HepG2 (cell line): ENCODE measurements around the gene IQCC. TPM values are rescaled to one million over a fixed set of nuclear protein-coding genes. Genes with fewer than 3 reads are reported as not detected.

Experiments
- ATAC-seq: fragments of 200-7000 bp; cut with Tn5 transposase; 3 replicates; pipeline ENCODE4 v1.9.1; 2020; ENCODE audit warnings: mild to moderate bottlenecking, moderate library complexity
- BruUV-seq: library from RNA; stranded (reverse); fragments of 400-500 nt; replicated peaks from 2 replicates; lab custom pipeline; 2021; lab: Mats Ljungman, UMichigan
- CTCF ChIA-PET: fragments of 300-600 bp; formaldehyde crosslinking; extraction: SDS; loops from one replicate; lab custom pipeline; 2021; ENCODE audit warnings: low total read pairs, inconsistent platforms, low intra/inter-chr PET ratio; lab: Yijun Ruan, JAX
- POLR2A ChIA-PET: fragments of 350-600 bp; sonication (Branson Sonifier 250); formaldehyde crosslinking; loops from one replicate; lab custom pipeline; 2020; ENCODE audit warnings: antibody characterized with exemption, inconsistent platforms; lab: Yijun Ruan, JAX
- DNase-seq: peaks from one replicate; pipeline ENCODE4 v3.0.0-alpha.2; 2015; ENCODE audit warnings: low spot score
- FAIRE-seq: peaks from 3 replicates; lab custom pipeline; 2011; peaks lifted over from hg19 to GRCh38; lab: Jason Lieb, UNC
- H2AFZ ChIP-seq: one replicate; pipeline ENCODE4 v1.6.1; 2011; ENCODE audit warnings: low read length, inconsistent platforms
- H3K27ac ChIP-seq: fragments of 300-600 bp; 3 replicates; pipeline ENCODE4 v1.8.0; 2011; ENCODE audit warnings: mixed run types, mild to moderate bottlenecking, mixed read lengths, low read length, inconsistent platforms; ENCODE audit not compliant: insufficient read depth; ENCODE audit errors: extremely low read length
- H3K27me3 ChIP-seq, 2 experiments: fragments of 200-600 bp in 1 of 2; 2 replicates in 1 of 2; 3 replicates in 1 of 2; pipeline versions ENCODE4 v1.6.0 to v1.8.0; 2011; ENCODE audit warnings: low read length in 2 of 2, mild to moderate bottlenecking in 2 of 2, moderate library complexity in 2 of 2, inconsistent platforms in 1 of 2; ENCODE audit not compliant: insufficient read depth in 2 of 2, control insufficient read depth in 1 of 2
- H3K36me3 ChIP-seq, 2 experiments: fragments of 200-600 bp in 1 of 2; replicated peaks in 1 of 2; 2 replicates in 1 of 2; 3 replicates in 1 of 2; pipeline versions ENCODE4 v1.5.1 to v1.8.0; 2011; ENCODE audit warnings: low read length in 2 of 2, inconsistent platforms in 1 of 2; ENCODE audit not compliant: insufficient read depth in 2 of 2, control insufficient read depth in 1 of 2
- H3K4me1 ChIP-seq: 2 replicates; pipeline ENCODE4 v1.5.1; 2012; ENCODE audit warnings: low read length, inconsistent platforms; ENCODE audit not compliant: insufficient read depth
- H3K4me2 ChIP-seq: 2 replicates; pipeline ENCODE4 v1.6.0; 2011; ENCODE audit warnings: low read depth, low read length, inconsistent platforms
- H3K4me3 ChIP-seq, 3 experiments: fragments of 200-600 bp in 1 of 3; sonication (generic), shearing (Covaris generic) in 1 of 3; replicated peaks in 1 of 3; 2 replicates each; pipeline ENCODE4 v1.5.1; 2011 to 2016; ENCODE audit warnings: low read length in 3 of 3, inconsistent platforms in 2 of 3, low read depth in 2 of 3, mild to moderate bottlenecking in 2 of 3, control low read depth in 1 of 3, mixed read lengths in 1 of 3; ENCODE audit not compliant: insufficient read depth in 1 of 3
- H3K79me2 ChIP-seq: one replicate; pipeline ENCODE4 v1.6.1; 2011; ENCODE audit warnings: low read length, inconsistent platforms; ENCODE audit not compliant: insufficient read depth
- H3K9ac ChIP-seq: 2 replicates; pipeline ENCODE4 v1.6.0; 2011; ENCODE audit warnings: mild to moderate bottlenecking, low read depth, low read length, inconsistent platforms; ENCODE audit not compliant: insufficient read depth
- H3K9me3 ChIP-seq: 2 replicates; pipeline ENCODE4 v1.5.1; 2012; ENCODE audit warnings: mild to moderate bottlenecking, low read length
- H4K20me1 ChIP-seq: 2 replicates; pipeline ENCODE4 v1.6.0; 2011; ENCODE audit warnings: inconsistent platforms, mild to moderate bottlenecking, low read length, moderate library complexity; ENCODE audit not compliant: insufficient read depth
- AGO1 ChIP-seq: fragments of 200-400 bp; formaldehyde crosslinking; IDR thresholded peaks from 2 replicates; pipeline ENCODE4 v1.6.1; 2017; ENCODE audit warnings: mild to moderate bottlenecking, low read depth, low read length, moderate library complexity; ENCODE audit not compliant: poor library complexity, severe bottlenecking
- AKNA ChIP-seq: sonication (generic); formaldehyde crosslinking; IDR thresholded peaks from 2 replicates; pipeline ENCODE4 v1.4.0; 2020; ENCODE audit warnings: missing genetic modification reagents, borderline replicate concordance
- ATF7 ChIP-seq, 2 experiments: fragments of 450-650 bp in 1 of 2; sonication (generic) in 1 of 2; formaldehyde crosslinking in 1 of 2; IDR thresholded peaks; 2 replicates each; pipeline versions ENCODE4 v1.4.0 to v1.6.1; 2016 to 2020; ENCODE audit warnings: antibody characterized with exemption in 1 of 2, mild to moderate bottlenecking in 1 of 2, missing genetic modification reagents in 1 of 2
- ESRRA ChIP-seq: sonication (generic); formaldehyde crosslinking; IDR thresholded peaks from 2 replicates; pipeline ENCODE4 v1.5.1; 2020; ENCODE audit warnings: mild to moderate bottlenecking, low read depth, missing genetic modification reagents
- MED13 ChIP-seq: sonication (generic); formaldehyde crosslinking; IDR thresholded peaks from 2 replicates; pipeline ENCODE4 v1.5.0; 2020; ENCODE audit warnings: missing genetic modification reagents
- MZF1 ChIP-seq: sonication (generic); formaldehyde crosslinking; IDR thresholded peaks from 2 replicates; pipeline ENCODE4 v1.8.1; 2023; ENCODE audit warnings: mild to moderate bottlenecking, missing genetic modification reagents, borderline replicate concordance
- NFIC ChIP-seq: IDR thresholded peaks from 2 replicates; pipeline ENCODE4 v1.6.1; 2012; ENCODE audit warnings: mild to moderate bottlenecking, low read length, inconsistent platforms
- ZBTB8A ChIP-seq: sonication (generic); formaldehyde crosslinking; IDR thresholded peaks from 2 replicates; pipeline ENCODE4 v1.4.0; 2020; ENCODE audit warnings: mild to moderate bottlenecking, low read depth, missing genetic modification reagents, borderline replicate concordance
- ZHX2 ChIP-seq, 2 experiments: sonication (generic) in 1 of 2; formaldehyde crosslinking in 1 of 2; IDR thresholded peaks; 2 replicates each; pipeline versions ENCODE4 v1.6.1 to v1.9.0; 2014 to 2022; ENCODE audit warnings: antibody characterized with exemption in 1 of 2, borderline replicate concordance in 1 of 2, inconsistent platforms in 1 of 2, low read depth in 1 of 2, missing genetic modification reagents in 1 of 2
- ZNF17 ChIP-seq: sonication (generic); formaldehyde crosslinking; IDR thresholded peaks from 2 replicates; pipeline ENCODE4 v1.5.0; 2020; ENCODE audit warnings: mild to moderate bottlenecking, missing genetic modification reagents
- WGBS: methylation state at CpG from one replicate; pipeline ENCODE4 v1.1.6; 2017; ENCODE audit warnings: low lambda C conversion rate; 5-methylcytosine and 5-hydroxymethylcytosine counted together
- in situ Hi-C: cut with HindIII; loops from 2 replicates; pipeline ENCODE4 v1.10.0; 2017; ENCODE audit warnings: low pct_unique_long_range_greater_than_20kb; ENCODE audit not compliant: extremely low pct_ligation_motif_present
- intact Hi-C: fragments of 100-400 bp; cut with micrococcal nuclease; formaldehyde crosslinking; loops from one replicate; pipeline ENCODE4 v1.10.0; 2022; ENCODE audit not compliant: unreplicated experiment
- polyA plus RNA-seq, 8 experiments: library from polyadenylated mRNA; depleted of rRNA in 3 of 8; stranded (reverse) in 7 of 8; unstranded in 1 of 8; fragments of >200 nt; fragmentation: Illumina TruSeq in 4 of 8; extraction: Trizol in 4 of 8; gene quantifications; 2 replicates each; pipeline versions ENCODE4 v1.2.1 to v1.2.3, GENCODE V29; 2011 to 2016; ENCODE audit warnings: low read depth in 4 of 8, missing spikeins in 1 of 8, mixed read lengths in 1 of 8; ENCODE audit not compliant: insufficient read depth in 1 of 8
- total RNA-seq, 5 experiments: library from RNA; depleted of rRNA; stranded (reverse); fragments of >200 nt; fragmentation: Illumina TruSeq; extraction: Trizol; gene quantifications; 2 replicates each; pipeline ENCODE4 v1.2.3, GENCODE V29; 2016; ENCODE audit warnings: low read depth in 1 of 5

The IQCC gene
- total and polyA plus RNA-seq, 2 of the 13 experiments (the other 11 are each of a cell fraction or from before 2014, with no cell fraction given) = 1.7 to 3.0 TPM

- Histone ChIP-seq H2AFZ (no peak overlapping the region), H3K4me3 (peak overlapping the region in 1 of 3 experiments; percentile 35; a peak in 1 of 6 replicates), H3K36me3 (no peaks in the 10 kb centered on the region), H3K27me3 (no peaks in the 10 kb centered on the region), H3K4me1 (peaks cover 75% of the 10 kb centered on the region), H3K27ac (no peak overlapping the region), H3K79me2 (no peaks in the 10 kb centered on the region), H3K9me3 (no peaks in the 10 kb centered on the region), H3K9ac (no peak overlapping the region), H3K4me2 (peak overlapping the region; percentile 65), H4K20me1 (no peaks in the 10 kb centered on the region)
- peak; percentile 33; the same call in 2 of the 3 replicates for ATAC-seq
- no peak for FAIRE-seq
- WGBS = 20% methylated on average over 10 of the region's 10 CpGs
- ChIA-PET POLR2A (interaction anchor here (0.6 to 2.2 kb wide), 17 partner anchors 10 to 139 kb away, joined by 3 to 17 read pairs (median 4); partner anchors contain the start of genes BSDC1, HDAC1 and MARCKSL1), CTCF (no interaction called here)
- intact Hi-C loops (no loop called here), in situ Hi-C loops (no loop called here)
- DNase-seq = peak; percentile 75
- BruUV-seq = no TSS peak
- TF ChIP-seq MZF1 (CRISPR knock-in tag) (0 out of 2 replicates have a peak, but pooled peaks have one; percentile 36), ZBTB8A (no peak), AGO1 (no peak), ESRRA (CRISPR knock-in tag) (no peak), ZNF17 (CRISPR knock-in tag) (no peak), NFIC (no peak), ZHX2 (IDR thresholded peaks at IDR 0.05; ENCODE audit: low read depth) (peak; percentile 80), ZHX2 (CRISPR knock-in tag; IDR thresholded peaks at IDR 0.05; ENCODE audit: borderline replicate concordance) (no peak), ATF7 (IDR thresholded peaks at IDR 0.05) (no peak), ATF7 (CRISPR knock-in tag; IDR thresholded peaks at IDR 0.05) (no peak), MED13 (CRISPR knock-in tag) (no peak), AKNA (no peak)
Observed at GRCh38 chr1:32255072-32256071, 49.9 kb downstream of the IQCC start.
